ENCODE measurements around the gene CPLX3.

- TF ChIP-seq CTCF (IDR thresholded peaks at IDR 0.05; ENCODE audit: extremely low read depth in 1 of 2, insufficient read depth in 1 of 2, low read depth in 1 of 2, low read length in 2 of 2) (no peak), POLR2AphosphoS5 (IDR thresholded peaks at IDR 0.05; ENCODE audit: insufficient read depth, low read depth, low read length) (no peak), EZH2 (IDR thresholded peaks at IDR 0.05; ENCODE audit: borderline replicate concordance, low read depth, low read length, severe bottlenecking) (no peak), POLR2A (IDR thresholded peaks at IDR 0.05; ENCODE audit: low read depth, low read length) (no peak)
Measured at GRCh38 chr15:74867466-74868038, 41.1 kb downstream of the CPLX3 start.

Data from endothelial cell of umbilical vein (primary cell).